ENCODE results near the gene CDNF. TPM values are rescaled to one million over a fixed set of nuclear protein-coding genes. Genes with fewer than 3 reads are reported as not detected.
"Not testable (repeated sequence)": the region's sequence is repeated elsewhere in the genome, so short reads cannot be mapped to it uniquely, and the experiment has no call there.

Gene CDNF
- total RNA-seq, 1 experiment from 2014 or later, result 0.34 TPM

DNA sequence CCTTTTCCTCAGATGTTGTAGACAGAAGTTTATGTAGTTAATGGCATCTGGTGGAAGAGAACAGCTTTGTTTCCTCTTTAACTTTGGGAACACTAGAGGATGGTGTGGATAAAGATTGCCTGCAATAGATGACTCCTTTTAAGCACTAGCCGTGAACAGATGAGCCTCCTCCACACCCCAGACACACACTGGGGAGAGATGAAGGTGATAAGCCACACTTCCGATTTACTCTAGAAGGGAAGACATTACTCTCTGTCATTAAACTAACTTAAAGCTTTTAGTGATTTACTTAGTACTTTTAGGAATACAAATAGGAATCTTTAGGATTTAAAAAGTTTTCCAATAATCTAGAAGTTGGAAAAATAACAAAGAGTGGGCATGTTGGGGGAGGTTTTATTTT is 7.1 kb upstream of the CDNF start:
- in situ Hi-C loops (cut with HindIII; ENCODE audit: low pct_unique_long_range_greater_than_20kb, low sequenced_read_pairs), result no loop called here
- no peak for DNase-seq (ENCODE audit: low read depth)

DNA sequence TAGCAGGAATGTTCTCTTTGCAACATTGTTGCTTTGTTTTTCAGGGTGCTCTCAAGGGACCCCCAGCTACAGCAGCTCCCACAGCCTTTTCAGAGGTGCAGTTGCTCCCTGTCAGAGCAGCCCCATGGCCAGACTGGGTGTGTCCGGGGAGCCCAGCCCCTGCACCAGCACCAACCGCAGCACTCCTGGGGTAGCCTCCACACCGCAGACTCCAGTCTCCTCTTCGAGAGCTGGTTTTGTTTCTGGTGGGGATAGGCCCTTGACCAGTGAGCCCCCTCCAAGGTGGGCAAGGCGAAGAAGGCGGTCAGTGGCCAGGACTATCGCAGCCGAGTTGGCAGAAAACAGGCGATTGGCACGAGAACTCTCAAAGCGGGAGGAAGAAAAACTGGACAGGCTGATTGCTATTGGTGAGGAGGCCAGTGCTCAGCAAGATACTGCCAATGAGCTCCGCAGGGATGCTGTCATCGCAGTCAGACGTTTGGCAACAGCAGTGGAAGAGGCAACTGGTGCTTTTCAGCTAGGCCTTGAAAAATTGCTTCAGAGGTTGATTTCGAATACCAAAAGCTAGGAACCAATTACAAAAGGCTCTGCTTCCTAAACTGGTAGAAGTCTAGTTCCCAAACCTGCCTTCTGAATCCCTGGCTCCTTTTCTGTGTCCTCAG is 5.6 kb upstream of the CDNF start:
- no peak for DNase-seq (ENCODE audit: low read depth)
- in situ Hi-C loops (cut with HindIII; ENCODE audit: low pct_unique_long_range_greater_than_20kb, low sequenced_read_pairs), result no loop called here

DNA sequence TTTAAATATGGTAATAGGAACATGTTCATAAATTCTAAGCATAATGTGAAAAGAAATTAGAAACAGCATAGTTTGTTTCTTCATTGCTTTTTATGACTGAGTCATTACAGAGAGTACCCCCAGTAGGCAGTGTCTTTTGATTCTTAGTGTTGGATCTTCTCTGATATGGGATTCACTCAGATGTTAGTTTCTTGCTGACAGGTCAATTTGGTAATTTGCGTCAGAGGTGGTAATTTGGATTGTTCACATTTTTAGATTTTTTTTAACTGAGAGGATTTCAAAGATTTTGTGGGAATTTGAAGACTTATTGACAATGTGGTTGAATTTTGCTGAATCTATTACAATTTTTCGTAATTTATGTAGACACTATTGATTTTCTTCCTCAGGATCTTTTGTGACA is 2.3 kb upstream of the CDNF start:
- no peak for DNase-seq (ENCODE audit: low read depth)
- in situ Hi-C loops (cut with HindIII; ENCODE audit: low pct_unique_long_range_greater_than_20kb, low sequenced_read_pairs), result no loop called here

- DNase-seq (ENCODE audit: low read depth), result no peak
- in situ Hi-C loops (cut with HindIII; ENCODE audit: low pct_unique_long_range_greater_than_20kb, low sequenced_read_pairs), result no loop called here
Observed at GRCh38 chr10:14839305-14839695, 1.5 kb upstream of the CDNF start.

DNA sequence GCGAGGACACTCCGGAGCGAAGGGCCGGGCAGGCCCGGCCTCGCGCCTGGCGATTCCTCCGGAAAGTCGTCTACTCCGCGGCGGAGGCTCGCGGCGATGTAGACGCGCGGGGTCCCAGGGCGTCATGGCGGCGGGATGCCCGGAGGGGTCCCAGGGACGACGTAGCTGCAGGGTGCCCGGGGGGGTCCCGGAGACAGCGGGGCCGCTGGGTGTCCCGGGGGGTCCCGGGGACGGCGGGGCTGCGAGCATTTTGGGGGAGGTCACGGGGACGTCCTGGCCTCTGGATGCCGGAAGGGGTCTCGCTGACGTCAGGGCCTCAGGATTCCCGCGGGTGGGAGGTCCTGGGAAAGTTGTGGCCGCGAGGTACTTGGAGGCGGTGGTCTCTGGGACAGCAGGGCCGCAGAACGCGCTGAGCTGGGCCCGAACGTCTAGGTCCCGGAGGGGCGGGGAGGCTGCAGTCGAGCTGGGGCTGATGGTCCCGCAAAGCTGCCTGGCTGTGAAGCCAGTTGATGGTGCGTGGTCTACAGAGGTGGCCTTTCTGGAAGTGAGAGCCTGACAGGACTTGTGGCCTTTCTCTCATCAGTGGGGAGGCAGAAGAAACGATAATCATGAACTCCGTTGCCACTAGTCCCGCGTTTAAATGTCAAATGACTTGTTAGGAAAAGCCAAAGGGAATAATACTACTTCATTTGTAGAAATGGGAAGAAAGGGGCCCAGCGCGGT is 906 bp upstream of the CDNF start:
- in situ Hi-C loops (cut with HindIII; ENCODE audit: low pct_unique_long_range_greater_than_20kb, low sequenced_read_pairs), result no loop called here
- peak; percentile 40 for DNase-seq (ENCODE audit: low read depth)

DNA sequence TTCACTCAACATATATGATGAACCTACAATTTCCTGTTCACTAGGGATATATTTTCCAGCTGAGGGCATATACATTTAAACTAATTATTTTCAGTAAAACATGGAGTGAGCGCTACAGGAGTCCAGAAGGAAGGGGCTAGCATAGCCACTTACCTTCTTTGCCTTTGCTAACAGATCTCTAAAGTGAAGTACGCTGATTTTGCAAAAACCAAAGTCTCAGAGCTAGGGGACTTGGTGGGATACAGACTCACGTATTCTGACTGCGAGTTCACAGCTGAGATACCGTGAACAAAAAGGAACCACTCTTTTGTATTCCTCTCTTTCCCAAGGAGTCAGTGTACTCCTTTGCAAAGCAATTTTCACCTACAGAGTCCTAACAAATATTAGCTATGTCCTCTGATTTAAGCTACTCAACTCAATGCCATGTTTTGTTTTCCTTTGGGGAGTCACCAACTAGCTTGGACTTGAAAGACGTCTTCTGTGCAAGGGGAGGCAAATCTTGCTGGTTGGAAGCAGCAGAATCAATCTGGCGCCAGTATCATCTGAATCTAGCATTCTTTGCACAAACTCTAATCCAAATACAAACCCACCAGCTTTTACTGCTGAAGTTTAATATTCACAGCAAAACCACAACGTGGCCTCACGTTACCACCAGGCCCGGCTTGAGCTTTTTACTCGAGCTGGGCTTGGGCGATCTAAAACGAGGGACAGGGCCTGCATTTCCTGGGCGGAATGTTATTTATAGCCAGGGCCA is 657 bp downstream of the CDNF start:
- no peak for DNase-seq (ENCODE audit: low read depth)
- in situ Hi-C loops (cut with HindIII; ENCODE audit: low pct_unique_long_range_greater_than_20kb, low sequenced_read_pairs), result no loop called here

GRCh38 chr10:14836208-14836607 is 1.6 kb downstream of the CDNF start:
- in situ Hi-C loops (cut with HindIII; ENCODE audit: low pct_unique_long_range_greater_than_20kb, low sequenced_read_pairs), result no loop called here
- no peak for DNase-seq (ENCODE audit: low read depth)

DNA sequence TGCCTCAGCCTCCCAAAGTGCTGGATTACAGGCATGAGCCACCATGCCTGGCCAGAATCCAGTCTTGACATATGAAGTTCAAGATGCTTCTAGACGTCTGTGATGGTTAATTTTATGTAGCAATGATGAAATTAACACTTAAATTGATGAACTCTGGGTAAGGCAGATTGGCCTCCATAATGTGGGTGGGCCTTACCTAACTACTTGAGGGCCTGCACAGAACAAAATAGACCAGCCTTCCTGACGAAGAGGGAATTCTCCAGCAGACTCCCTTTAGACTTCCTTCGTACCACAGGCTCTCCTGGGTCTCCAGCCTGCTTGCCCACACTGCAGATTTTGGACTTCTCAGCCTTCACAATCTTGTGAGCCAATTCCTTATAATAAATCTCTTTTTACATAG is 4.7 kb downstream of the CDNF start:
- in situ Hi-C loops (cut with HindIII; ENCODE audit: low pct_unique_long_range_greater_than_20kb, low sequenced_read_pairs), result no loop called here
- no peak for DNase-seq (ENCODE audit: low read depth)

DNA sequence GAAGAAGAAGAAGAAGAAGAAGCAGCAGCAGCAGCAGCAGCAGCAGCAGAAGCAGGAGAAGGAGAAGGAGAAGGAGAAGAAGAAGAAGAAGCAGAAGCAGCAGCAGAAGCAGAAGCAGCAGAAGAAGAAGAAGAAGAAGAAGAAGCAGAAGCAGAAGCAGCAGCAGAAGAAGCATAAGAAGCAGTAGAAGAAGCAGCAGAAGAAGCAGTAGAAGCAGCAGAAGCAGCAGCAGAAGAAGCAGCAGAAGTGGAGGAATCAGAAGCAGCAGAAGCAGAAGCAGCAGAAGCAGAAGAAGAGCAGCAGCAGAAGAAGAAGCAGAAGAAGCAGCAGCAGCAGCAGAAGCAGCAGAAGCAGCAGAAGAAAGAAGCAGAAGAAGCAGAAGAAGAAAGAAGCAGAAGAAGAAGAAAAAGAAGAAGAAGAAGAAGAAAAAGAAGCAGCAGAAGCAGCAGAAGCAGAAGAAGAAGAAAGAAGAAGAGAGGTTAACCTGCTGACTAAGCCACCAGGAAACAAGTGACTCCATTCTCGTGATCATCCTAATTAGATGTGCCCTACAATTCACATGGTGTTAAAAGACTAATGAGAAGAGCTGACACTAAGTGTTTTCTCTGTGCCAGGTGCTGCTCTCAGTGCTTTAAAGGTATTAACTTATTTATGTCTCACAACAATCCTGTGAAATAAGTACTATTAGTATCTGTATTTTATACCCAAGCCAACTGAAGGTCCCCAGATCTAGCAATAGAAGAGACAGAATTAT is 11.6 kb downstream of the CDNF start:
- in situ Hi-C loops (cut with HindIII; ENCODE audit: low pct_unique_long_range_greater_than_20kb, low sequenced_read_pairs), result no loop called here

DNA sequence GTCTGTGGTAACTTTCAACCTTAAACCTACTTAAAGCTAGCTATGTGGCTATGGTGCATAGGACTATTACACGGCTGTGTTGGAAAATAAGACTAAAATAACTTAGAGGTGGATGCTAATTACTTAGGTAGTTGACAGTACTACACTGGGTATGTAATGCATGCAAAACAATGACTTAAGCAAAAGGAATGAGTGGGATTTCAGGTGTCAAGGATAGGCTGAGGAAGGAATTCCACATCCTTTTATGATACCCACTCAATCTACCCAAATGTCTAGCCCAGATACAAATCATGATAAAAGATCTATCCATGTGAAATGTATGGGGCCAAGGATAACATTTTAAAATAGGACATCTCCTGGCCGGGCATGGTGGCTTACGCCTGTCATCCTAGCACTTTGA is 13.9 kb downstream of the CDNF start:
- in situ Hi-C loops (cut with HindIII; ENCODE audit: low pct_unique_long_range_greater_than_20kb, low sequenced_read_pairs), result no loop called here

More for the DNA sequence above, 11.6 kb downstream of the CDNF start:
- no peak for DNase-seq (ENCODE audit: low read depth)

DNA sequence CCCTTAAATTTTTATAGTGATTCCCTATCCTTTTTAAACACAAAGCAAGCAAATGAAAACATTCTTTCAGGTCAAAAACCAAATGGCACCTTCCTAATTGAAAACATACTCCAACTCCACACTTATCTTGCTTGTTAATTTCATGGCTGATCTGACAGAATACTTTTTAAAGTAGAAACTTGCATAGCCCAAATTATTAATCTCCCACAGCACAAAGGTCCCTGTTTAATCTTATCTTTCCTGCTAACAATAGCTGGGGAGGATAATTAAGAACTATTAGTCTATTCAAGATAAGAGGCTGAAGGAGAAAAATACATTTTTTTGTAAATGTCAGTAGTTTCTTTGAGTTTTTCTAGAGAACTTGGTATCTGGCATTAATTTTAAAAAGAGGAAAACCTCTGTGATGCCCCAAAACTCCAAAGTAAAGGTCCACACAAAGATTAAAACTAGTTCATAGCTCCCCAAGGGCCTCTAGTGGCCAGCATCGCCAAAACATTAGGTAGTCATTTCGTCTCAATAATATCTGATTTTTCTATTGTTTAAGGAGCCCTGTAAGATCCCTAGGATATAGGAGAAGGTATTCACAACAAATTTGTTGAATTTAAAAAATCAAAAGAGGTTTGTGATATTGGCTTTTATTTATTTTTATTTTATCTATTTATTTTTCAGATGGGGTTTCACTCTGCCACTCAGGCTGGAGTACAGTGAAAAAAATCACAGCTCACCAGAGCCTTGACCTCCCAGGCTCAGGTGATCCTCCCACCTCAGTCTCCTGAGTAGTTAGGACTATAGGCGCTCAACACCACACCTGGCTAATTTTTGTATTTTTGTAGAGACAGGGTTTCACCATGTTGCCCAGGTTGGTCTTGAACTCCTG is 14.7 kb downstream of the CDNF start:
- peak; percentile 47 for DNase-seq (ENCODE audit: low read depth)
- in situ Hi-C loops (cut with HindIII; ENCODE audit: low pct_unique_long_range_greater_than_20kb, low sequenced_read_pairs), result no loop called here

More for the DNA sequence above, 13.9 kb downstream of the CDNF start:
- DNase-seq (ENCODE audit: low read depth), result no peak

GRCh38 chr10:14821635-14822375 is 16.0 kb downstream of the CDNF start:
- no peak for DNase-seq (ENCODE audit: low read depth)
- in situ Hi-C loops (cut with HindIII; ENCODE audit: low pct_unique_long_range_greater_than_20kb, low sequenced_read_pairs), result no loop called here

DNA sequence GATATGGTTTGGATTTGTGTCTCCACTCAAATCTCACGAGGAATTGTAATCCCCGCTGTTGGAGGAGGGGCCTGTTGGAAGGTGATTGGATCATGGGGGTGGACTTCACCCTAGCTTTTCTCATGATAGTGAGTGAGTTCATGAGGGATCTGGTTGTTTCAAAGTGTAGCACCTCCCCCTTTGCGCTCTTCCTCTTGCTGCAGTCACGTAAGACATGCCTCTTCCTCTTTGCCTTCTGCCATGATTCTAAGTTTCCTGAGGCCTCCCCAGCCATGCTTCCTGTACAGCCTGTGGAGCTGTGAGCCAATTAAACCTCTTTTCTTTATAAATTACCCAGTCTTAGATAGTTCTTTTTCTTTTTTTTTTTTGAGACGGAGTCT is 17.1 kb downstream of the CDNF start:
- in situ Hi-C loops (cut with HindIII; ENCODE audit: low pct_unique_long_range_greater_than_20kb, low sequenced_read_pairs), result no loop called here
- peak; percentile 89 for DNase-seq (ENCODE audit: low read depth)

GRCh38 chr10:14820010-14820774 is 17.6 kb downstream of the CDNF start:
- DNase-seq (ENCODE audit: low read depth), result peak; percentile 96
- in situ Hi-C loops (cut with HindIII; ENCODE audit: low pct_unique_long_range_greater_than_20kb, low sequenced_read_pairs), result no loop called here

- DNase-seq (ENCODE audit: low read depth); in situ Hi-C loops (cut with HindIII; ENCODE audit: low pct_unique_long_range_greater_than_20kb, low sequenced_read_pairs): not testable (repeated sequence)
Observed at GRCh38 chr10:14816717-14817116, 21.1 kb downstream of the CDNF start.

DNA sequence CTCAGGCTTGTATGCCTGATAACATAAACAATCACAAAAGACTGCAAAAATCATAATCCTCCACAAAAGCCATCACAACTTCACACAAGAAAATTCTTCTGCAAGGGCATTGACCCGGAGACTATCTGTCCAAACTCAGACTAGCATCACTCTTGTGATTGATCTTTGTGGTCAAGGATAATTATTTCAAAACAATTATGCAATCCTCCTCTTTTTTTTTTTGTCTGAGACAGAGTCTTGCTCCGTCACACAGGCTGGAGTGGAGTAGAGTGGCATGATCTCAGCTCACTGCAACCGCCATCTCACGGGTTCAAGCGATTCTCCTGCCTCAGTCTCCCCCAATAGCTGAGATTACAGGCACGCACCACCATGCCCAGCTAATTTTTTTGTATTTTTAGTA is 22.2 kb downstream of the CDNF start:
- peak; percentile 70 for DNase-seq (ENCODE audit: low read depth)
- in situ Hi-C loops (cut with HindIII; ENCODE audit: low pct_unique_long_range_greater_than_20kb, low sequenced_read_pairs), result no loop called here

Measured in Caki2 (cell line).